Kidney (tissue), 14 donors: ENCODE measurements around the gene EMC7. TPM values are rescaled to one million over a fixed set of nuclear protein-coding genes. Genes with fewer than 3 reads are reported as not detected.

Experiments
- DNase-seq, 5 donors: peaks; one replicate each; pipeline ENCODE4 v3.0.0-alpha.2; 2013 to 2020
- FAIRE-seq: peaks from 2 replicates; lab custom pipeline; 2012; peaks lifted over from hg19 to GRCh38; lab: Jason Lieb, UNC
- H3K27ac ChIP-seq, 2 donors: one replicate each; pipeline ENCODE4 v1.7.0; 2013; ENCODE audit warnings: low read depth in 2 of 2, low read length in 2 of 2, inconsistent platforms in 1 of 2
- H3K27me3 ChIP-seq: one replicate; pipeline ENCODE4 v1.7.1; 2013; ENCODE audit warnings: low read length, inconsistent platforms; ENCODE audit not compliant: control insufficient read depth, insufficient read depth
- H3K36me3 ChIP-seq, 3 donors: one replicate each; pipeline versions ENCODE4 v1.7.0 to v1.7.1; 2013; ENCODE audit warnings: low read length in 3 of 3, control low read depth in 1 of 3, inconsistent platforms in 1 of 3; ENCODE audit not compliant: insufficient read depth in 3 of 3, control insufficient read depth in 2 of 3
- H3K4me1 ChIP-seq, 3 donors: one replicate each; pipeline versions ENCODE4 v1.7.0 to v1.7.1; 2013; ENCODE audit warnings: low read length in 3 of 3, inconsistent platforms in 1 of 3, low read depth in 1 of 3; ENCODE audit not compliant: control insufficient read depth in 2 of 3, insufficient read depth in 2 of 3
- H3K4me3 ChIP-seq, 3 donors: one replicate each; pipeline versions ENCODE4 v1.7.0 to v1.8.1; 2013; ENCODE audit warnings: low read length in 3 of 3, control low read depth in 1 of 3, inconsistent platforms in 1 of 3
- H3K9ac ChIP-seq, 3 donors: one replicate each; pipeline versions ENCODE4 v1.7.0 to v1.7.1; 2013; ENCODE audit warnings: low read length in 3 of 3, control low read depth in 1 of 3, inconsistent platforms in 1 of 3
- H3K9me3 ChIP-seq, 3 donors: one replicate each; pipeline versions ENCODE4 v1.7.0 to v1.7.1; 2013; ENCODE audit warnings: low read length in 3 of 3, control low read depth in 1 of 3, inconsistent platforms in 1 of 3; ENCODE audit not compliant: control insufficient read depth in 2 of 3, insufficient read depth in 1 of 3
- intact Hi-C: fragments of 100-400 bp; cut with DNase I; formaldehyde crosslinking; loops from one replicate; pipeline ENCODE4 v1.11.1; 2022
- polyA plus RNA-seq: library from polyadenylated mRNA; stranded (reverse); fragments of 350-450 nt; fragmentation: Illumina TruSeq; extraction: RNeasy Lipid Tissue Mini Kit (QIAGEN cat#74804); gene quantifications from one replicate; pipeline ENCODE4 v1.2.3, GENCODE V29; 2014; ENCODE audit warnings: low read depth, low replicate concordance; ENCODE audit not compliant: insufficient read depth
- total RNA-seq: library from RNA; stranded (reverse); fragmentation: NEBNext Ultra II Directional; extraction: Animal tissue kit (Norgen Biotek cat#: 25700); gene quantifications from one replicate; pipeline ENCODE4 v1.2.1, GENCODE V29; 2021
- TF ChIP-seq, protein P1 (sequence below): IDR thresholded peaks from 3 replicates; pipeline ENCODE4 v1.5.1; 2012; ENCODE audit warnings: mild to moderate bottlenecking, moderate library complexity, borderline replicate concordance; ENCODE audit not compliant: insufficient read depth; ENCODE audit errors: extremely low read depth
- donor health status: control.
- donor health status: control.
- donor health status: control.
- donor health status: control.
- donor health status: control.
- donor health status: DM: yes; HTN: yes; CAD: no.
- donor health status: Normal renal cell carcinoma (clear cell type).

EMC7 gene
- total and polyA plus RNA-seq, 2 donors from 2014 or later = 73.1 to 125 TPM

DNA sequence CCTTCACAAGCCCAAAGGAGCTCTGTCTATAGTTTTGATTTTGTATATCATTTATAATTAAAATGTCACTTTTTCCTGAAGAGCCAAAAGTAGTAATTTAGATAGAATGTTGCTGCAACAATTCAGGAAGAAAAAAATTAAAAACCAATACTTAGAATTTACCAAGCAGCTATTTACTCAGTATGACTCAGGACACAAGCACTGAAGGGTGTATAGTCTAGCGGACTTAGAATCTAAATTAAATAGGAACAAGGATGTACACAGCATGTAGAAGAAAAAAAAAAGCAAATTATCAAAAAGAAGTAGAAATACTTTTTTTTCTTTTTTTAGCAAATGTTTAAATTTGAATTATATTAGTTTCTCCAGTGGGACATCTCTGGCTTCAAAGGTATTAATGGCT lies 31.8 kb upstream of the EMC7 start:
- Histone ChIP-seq H3K9ac (no peak overlapping the region), H3K27ac (no peak overlapping the region), H3K4me1 (no peaks in the 10 kb centered on the region), H3K36me3 (peaks cover 0 to 2% (median 0%) of the 10 kb centered on the region in 3 donors), H3K4me3 (no peak overlapping the region), H3K27me3 (no peaks in the 10 kb centered on the region), H3K9me3 (no peaks in the 10 kb centered on the region)
- TF ChIP-seq, protein P1, sequence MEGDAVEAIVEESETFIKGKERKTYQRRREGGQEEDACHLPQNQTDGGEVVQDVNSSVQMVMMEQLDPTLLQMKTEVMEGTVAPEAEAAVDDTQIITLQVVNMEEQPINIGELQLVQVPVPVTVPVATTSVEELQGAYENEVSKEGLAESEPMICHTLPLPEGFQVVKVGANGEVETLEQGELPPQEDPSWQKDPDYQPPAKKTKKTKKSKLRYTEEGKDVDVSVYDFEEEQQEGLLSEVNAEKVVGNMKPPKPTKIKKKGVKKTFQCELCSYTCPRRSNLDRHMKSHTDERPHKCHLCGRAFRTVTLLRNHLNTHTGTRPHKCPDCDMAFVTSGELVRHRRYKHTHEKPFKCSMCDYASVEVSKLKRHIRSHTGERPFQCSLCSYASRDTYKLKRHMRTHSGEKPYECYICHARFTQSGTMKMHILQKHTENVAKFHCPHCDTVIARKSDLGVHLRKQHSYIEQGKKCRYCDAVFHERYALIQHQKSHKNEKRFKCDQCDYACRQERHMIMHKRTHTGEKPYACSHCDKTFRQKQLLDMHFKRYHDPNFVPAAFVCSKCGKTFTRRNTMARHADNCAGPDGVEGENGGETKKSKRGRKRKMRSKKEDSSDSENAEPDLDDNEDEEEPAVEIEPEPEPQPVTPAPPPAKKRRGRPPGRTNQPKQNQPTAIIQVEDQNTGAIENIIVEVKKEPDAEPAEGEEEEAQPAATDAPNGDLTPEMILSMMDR = no peak
- FAIRE-seq (no peak), DNase-seq (no peak)
- intact Hi-C loops = no loop called here

DNA sequence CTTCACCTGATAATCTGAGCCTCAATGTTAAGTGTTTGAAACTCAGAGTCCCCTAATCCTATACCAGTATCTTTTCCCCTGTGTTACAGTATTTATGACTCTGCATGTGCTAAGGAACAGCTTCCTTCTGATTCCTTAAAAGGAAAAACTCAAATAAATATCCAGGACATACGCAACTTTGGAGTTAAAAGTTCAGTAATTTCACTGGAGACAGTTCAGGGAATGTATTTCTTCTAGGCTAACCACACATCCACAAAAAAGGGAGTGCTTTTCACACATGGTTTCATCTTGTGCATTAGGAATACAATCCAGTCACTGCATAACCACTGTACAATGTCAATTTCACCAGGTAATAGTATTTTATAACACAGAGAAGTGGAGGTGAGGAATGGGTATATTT lies 31.2 kb upstream of the EMC7 start:
- H3K27me3 ChIP-seq = no peaks in the 10 kb centered on the region
- DNase-seq (peak in 1 of 5 donors; percentile 3), FAIRE-seq (no peak)
- intact Hi-C loops = no loop called here
- TF ChIP-seq, protein P1 = no peak
- no peak overlapping the region for H3K27ac ChIP-seq
- no peaks in the 10 kb centered on the region for H3K4me1 ChIP-seq
- H3K4me3 ChIP-seq = no peak overlapping the region
- no peaks in the 10 kb centered on the region for H3K9me3 ChIP-seq
- peaks cover 0 to 2% (median 0%) of the 10 kb centered on the region in 3 donors for H3K36me3 ChIP-seq
- no peak overlapping the region for H3K9ac ChIP-seq

DNA sequence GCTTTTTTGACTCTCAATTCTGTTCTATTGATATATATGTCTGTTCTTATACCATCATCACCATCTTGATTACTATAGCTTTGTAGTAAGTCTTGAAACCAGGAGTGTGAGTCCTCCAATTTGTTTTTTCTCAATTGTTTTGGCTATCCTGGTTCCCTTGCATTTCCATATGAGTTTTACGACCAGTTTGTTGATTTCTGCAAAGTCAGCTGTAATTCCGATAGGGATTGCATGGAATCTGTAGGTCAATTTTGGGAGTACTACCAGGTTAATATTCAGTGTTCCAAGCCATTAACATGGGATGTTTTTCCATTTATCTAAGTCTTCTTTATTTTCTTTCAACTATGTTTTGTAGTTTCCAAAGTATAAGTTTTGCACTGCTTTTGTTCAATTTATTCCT lies 27.2 kb upstream of the EMC7 start:
- DNase-seq = no peak
- Histone ChIP-seq H3K27ac (no peak overlapping the region), H3K27me3 (no peaks in the 10 kb centered on the region), H3K36me3 (no peaks in the 10 kb centered on the region), H3K4me3 (no peak overlapping the region), H3K9me3 (no peaks in the 10 kb centered on the region), H3K9ac (no peak overlapping the region), H3K4me1 (no peaks in the 10 kb centered on the region)
- FAIRE-seq = no peak
- TF ChIP-seq, protein P1 = no peak
- intact Hi-C loops = no loop called here

DNA sequence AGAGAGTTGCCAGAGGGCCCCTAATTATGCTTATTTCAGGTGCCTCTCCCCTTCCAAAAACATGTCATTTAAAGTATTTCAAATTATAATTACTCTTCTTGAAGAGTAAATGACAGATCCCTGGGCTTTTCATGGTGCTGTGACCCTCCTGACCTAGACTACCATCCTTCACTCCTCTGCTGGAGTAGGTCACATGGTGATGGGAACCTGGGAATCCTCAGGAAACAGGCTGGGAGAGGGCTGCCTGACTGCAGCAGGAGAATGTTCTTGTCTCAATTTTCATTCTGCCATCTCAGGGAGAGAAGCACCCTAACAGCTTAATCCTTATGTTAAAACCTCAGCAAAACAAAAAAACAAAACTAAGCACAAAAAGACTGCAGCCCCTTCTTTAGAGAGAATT lies 24.9 kb upstream of the EMC7 start:
- Histone ChIP-seq H3K4me3 (no peak overlapping the region), H3K4me1 (no peaks in the 10 kb centered on the region), H3K36me3 (no peaks in the 10 kb centered on the region), H3K9me3 (no peaks in the 10 kb centered on the region), H3K9ac (no peak overlapping the region), H3K27ac (no peak overlapping the region), H3K27me3 (no peaks in the 10 kb centered on the region)
- TF ChIP-seq, protein P1 = no peak
- intact Hi-C loops = no loop called here
- FAIRE-seq (no peak), DNase-seq (peak in 1 of 5 donors; percentile 7)
